IMR-90 (cell line): ENCODE measurements around the gene FCHO1. TPM values are rescaled to one million over a fixed set of nuclear protein-coding genes. Genes with fewer than 3 reads are reported as not detected.

Experiments
- ATAC-seq: fragments of 200-7000 bp; cut with Tn5 transposase; 2 replicates; pipeline ENCODE4 v1.9.1; 2020; ENCODE audit warnings: low read depth, mild to moderate bottlenecking, moderate library complexity
- BruUV-seq: library from RNA; stranded (reverse); fragments of 400-500 nt; replicated peaks from 2 replicates; lab custom pipeline; 2021; lab: Mats Ljungman, UMichigan
- CTCF ChIA-PET: fragments of 300-600 bp; formaldehyde crosslinking; extraction: SDS; loops from one replicate; lab custom pipeline; 2021; ENCODE audit warnings: antibody characterized with exemption; lab: Yijun Ruan, JAX
- POLR2A ChIA-PET: fragments of 300-600 bp; sonication (Branson Sonifier 250); formaldehyde crosslinking; loops from one replicate; lab custom pipeline; 2022; ENCODE audit warnings: antibody characterized with exemption; ENCODE audit not compliant: unreplicated experiment; lab: Charles Lee
- DNase-seq: peaks from one replicate; pipeline ENCODE4 v3.0.0; 2013
- H2AFZ ChIP-seq: replicated peaks from 2 replicates; pipeline ENCODE3; 2013; ENCODE audit warnings: low read length, mild to moderate bottlenecking; ENCODE audit not compliant: poor library complexity
- H2AK5ac ChIP-seq: 2 replicates; pipeline ENCODE4 v1.6.1; 2013; ENCODE audit warnings: low read depth, low read length, inconsistent platforms
- H2AK9ac ChIP-seq: replicated peaks from 2 replicates; pipeline ENCODE3; 2013; ENCODE audit warnings: mild to moderate bottlenecking, low read depth, low read length, moderate library complexity; ENCODE audit not compliant: poor library complexity
- H2BK120ac ChIP-seq: 2 replicates; pipeline ENCODE4 v1.6.1; 2013; ENCODE audit warnings: low read depth, low read length, inconsistent platforms
- H2BK15ac ChIP-seq: 3 replicates; pipeline ENCODE4 v1.6.1; 2013; ENCODE audit warnings: low read depth, low read length, inconsistent platforms
- H2BK20ac ChIP-seq: 2 replicates; pipeline ENCODE4 v1.6.1; 2013; ENCODE audit warnings: low read depth, mild to moderate bottlenecking, inconsistent platforms, low read length, moderate library complexity
- H2BK5ac ChIP-seq: 2 replicates; pipeline ENCODE4 v1.6.1; 2013; ENCODE audit warnings: mild to moderate bottlenecking, low read depth, low read length, inconsistent platforms; ENCODE audit not compliant: poor library complexity, severe bottlenecking
- H3K14ac ChIP-seq: replicated peaks from 2 replicates; pipeline ENCODE4 v1.6.1; 2013; ENCODE audit warnings: low read depth, low read length, inconsistent platforms
- H3K18ac ChIP-seq: 2 replicates; pipeline ENCODE4 v1.6.1; 2013; ENCODE audit warnings: low read depth, low read length, control low read depth
- H3K23ac ChIP-seq: 2 replicates; pipeline ENCODE4 v1.6.1; 2013; ENCODE audit warnings: low read depth, low read length, inconsistent platforms
- H3K27ac ChIP-seq: 2 replicates; pipeline ENCODE4 v1.5.1; 2013; ENCODE audit warnings: mild to moderate bottlenecking, control low read depth, low read length; ENCODE audit not compliant: insufficient read depth
- H3K27me3 ChIP-seq: 2 replicates; pipeline ENCODE4 v1.6.1; 2013; ENCODE audit warnings: low read length; ENCODE audit not compliant: control insufficient read depth, insufficient read depth
- H3K36me3 ChIP-seq: 2 replicates; pipeline ENCODE4 v1.6.1; 2013; ENCODE audit warnings: low read length, mixed read lengths; ENCODE audit not compliant: control insufficient read depth, insufficient read depth
- H3K4ac ChIP-seq: 2 replicates; pipeline ENCODE4 v1.6.1; 2013; ENCODE audit warnings: low read depth, low read length, inconsistent platforms
- H3K4me1 ChIP-seq: 2 replicates; pipeline ENCODE4 v1.6.1; 2013; ENCODE audit warnings: low read length, mixed read lengths; ENCODE audit not compliant: control insufficient read depth, insufficient read depth
- H3K4me2 ChIP-seq: 2 replicates; pipeline ENCODE4 v1.6.1; 2013; ENCODE audit warnings: low read depth, mild to moderate bottlenecking, control low read depth, low read length, moderate library complexity
- H3K4me3 ChIP-seq: 2 replicates; pipeline ENCODE4 v1.5.1; 2013; ENCODE audit warnings: low read depth, mild to moderate bottlenecking, control low read depth, low read length, moderate library complexity; ENCODE audit not compliant: insufficient read depth
- H3K56ac ChIP-seq: 2 replicates; pipeline ENCODE4 v1.6.1; 2013; ENCODE audit warnings: low read length, inconsistent platforms; ENCODE audit not compliant: insufficient read depth; ENCODE audit errors: extremely low read depth
- H3K79me1 ChIP-seq, 2 experiments: 2 replicates each; pipeline ENCODE4 v1.6.1; 2013; ENCODE audit warnings: low read length in 2 of 2, inconsistent platforms in 1 of 2, low read depth in 1 of 2
- H3K9ac ChIP-seq: 2 replicates; pipeline ENCODE4 v1.6.1; 2013; ENCODE audit warnings: low read depth, low read length, control low read depth
- H3K9me1 ChIP-seq: 2 replicates; pipeline ENCODE4 v1.6.1; 2013; ENCODE audit warnings: low read length, inconsistent platforms; ENCODE audit not compliant: insufficient read depth
- H3K9me3 ChIP-seq: 2 replicates; pipeline ENCODE4 v1.6.1; 2013; ENCODE audit warnings: low read length; ENCODE audit not compliant: control insufficient read depth, insufficient read depth
- H4K20me1 ChIP-seq: 2 replicates; pipeline ENCODE4 v1.6.1; 2013; ENCODE audit warnings: low read length, inconsistent platforms; ENCODE audit not compliant: insufficient read depth
- H4K5ac ChIP-seq: 2 replicates; pipeline ENCODE4 v1.6.1; 2013; ENCODE audit warnings: mild to moderate bottlenecking, low read depth, low read length, control low read depth
- H4K8ac ChIP-seq, 2 experiments: 2 replicates each; pipeline ENCODE4 v1.6.1; 2013; ENCODE audit warnings: low read depth in 2 of 2, low read length in 2 of 2, control low read depth in 1 of 2, inconsistent platforms in 1 of 2
- H4K91ac ChIP-seq: 2 replicates; pipeline ENCODE4 v1.6.1; 2013; ENCODE audit warnings: low read depth, low read length, inconsistent platforms; ENCODE audit not compliant: insufficient read depth
- CHD1 ChIP-seq: IDR thresholded peaks from 2 replicates; pipeline ENCODE4 v1.6.1; 2012; ENCODE audit warnings: low read depth, low read length, improper control_type of control experiment
- CTCF ChIP-seq: conservative IDR thresholded peaks from 2 replicates; pipeline ENCODE4 v1.5.1; 2012; ENCODE audit warnings: mild to moderate bottlenecking, low read depth, low read length, improper control_type of control experiment
- ELK1 ChIP-seq: fragments of 150-350 bp; IDR thresholded peaks from 2 replicates; pipeline ENCODE4 v1.6.1; 2016; ENCODE audit warnings: low read depth, mild to moderate bottlenecking, low read length, moderate library complexity, borderline replicate concordance
- FOS ChIP-seq: fragments of 150-350 bp; IDR thresholded peaks from 2 replicates; pipeline ENCODE4 v1.6.1; 2016; ENCODE audit warnings: low read depth, low read length
- POLR2A ChIP-seq: IDR thresholded peaks from 2 replicates; pipeline ENCODE4 v1.6.1; 2012; ENCODE audit warnings: mild to moderate bottlenecking, low read depth, low read length
- RCOR1 ChIP-seq: IDR thresholded peaks from 2 replicates; pipeline ENCODE4 v1.6.1; 2012; ENCODE audit warnings: mild to moderate bottlenecking, low read length, improper control_type of control experiment; ENCODE audit not compliant: insufficient replicate concordance
- SMC3 ChIP-seq: fragments of 150-350 bp; IDR thresholded peaks from 2 replicates; pipeline ENCODE4 v1.6.1; 2016; ENCODE audit warnings: low read depth, mild to moderate bottlenecking, antibody characterized with exemption, low read length, moderate library complexity
- WGBS, 2 experiments: methylation state at CpG; one replicate each; pipeline versions ENCODE4 v1.1.5 to v1.1.7; 2013; ENCODE audit warnings: missing lambda C conversion rate in 2 of 2; ENCODE audit not compliant: insufficient read length in 1 of 2; ENCODE audit errors: extremely low coverage in 2 of 2; 5-methylcytosine and 5-hydroxymethylcytosine counted together
- dilution Hi-C: fragments of 300-500 bp; cut with HindIII; formaldehyde crosslinking; loops from one replicate; pipeline ENCODE4 v1.14.3; 2018; ENCODE audit warnings: low sequenced_read_pairs; ENCODE audit not compliant: unreplicated experiment
- in situ Hi-C: fragments of 300-500 bp; cut with MboI; formaldehyde crosslinking; loops from 3 replicates; pipeline ENCODE4 v1.14.3; 2019; ENCODE audit warnings: low sequenced_read_pairs, inconsistent platforms, mixed read lengths
- intact Hi-C: fragments of 100-400 bp; cut with micrococcal nuclease; formaldehyde crosslinking; loops from 2 replicates; pipeline ENCODE4 v1.10.0; 2022
- polyA plus RNA-seq, 3 experiments: library from polyadenylated mRNA; depleted of rRNA; stranded (reverse); fragments of >200 nt; gene quantifications; 2 replicates each; pipeline ENCODE4 v1.2.3, GENCODE V29; 2012; ENCODE audit warnings: low replicate concordance in 1 of 3
- total RNA-seq: library from RNA; depleted of rRNA; stranded (reverse); fragments of >200 nt; gene quantifications from 2 replicates; pipeline ENCODE4 v1.2.3, GENCODE V29; 2012

Gene FCHO1
- total and polyA plus RNA-seq, 2 of the 4 experiments (the other 2 are of a cell fraction), result 0.18 to 1.0 TPM

- Histone ChIP-seq H2BK20ac (no peak overlapping the region), H2BK15ac (no peak overlapping the region), H3K4ac (no peak overlapping the region), H3K9me3 (0 out of 2 replicates have a peak, but pooled peaks cover 2% of the 10 kb centered on the region), H2AK5ac (no peak overlapping the region), H3K36me3 (no peaks in the 10 kb centered on the region), H2AFZ (no peak overlapping the region), H4K8ac (no peak overlapping the region), H2AK9ac (no peak overlapping the region), H3K4me1 (no peaks in the 10 kb centered on the region), H3K14ac (no peak overlapping the region), H3K18ac (no peak overlapping the region), H3K56ac (no peak overlapping the region), H3K9ac (no peak overlapping the region), H4K91ac (no peak overlapping the region), H2BK5ac (no peak overlapping the region), H3K79me1 (no peaks in the 10 kb centered on the region), H3K23ac (no peak overlapping the region), H3K4me2 (no peak overlapping the region), H2BK120ac (no peak overlapping the region), H3K27ac (no peak overlapping the region), H4K20me1 (no peaks in the 10 kb centered on the region), H3K4me3 (no peak overlapping the region), H3K9me1 (no peaks in the 10 kb centered on the region), H3K27me3 (peaks cover 38% of the 10 kb centered on the region), H4K5ac (no peak overlapping the region)
- TF ChIP-seq POLR2A (no peak), FOS (no peak), SMC3 (no peak), CHD1 (no peak), CTCF (no peak), ELK1 (no peak), RCOR1 (no peak)
- 57% methylated on average over 1 of the region's 12 CpGs; no CpG with 5 or more reads in 1 of the 2 experiments for WGBS, 2 experiments
- ChIA-PET CTCF (no interaction called here), POLR2A (no interaction called here)
- DNase-seq, result no peak
- in situ Hi-C loops (no loop called here), dilution Hi-C loops (no loop called here), intact Hi-C loops (no loop called here)
- no TSS peak for BruUV-seq
- no peak for ATAC-seq
Observed at GRCh38 chr19:17802137-17802858, 51.0 kb downstream of the FCHO1 start.
